HCT116 (cell line): Measurements from ENCODE around the gene BTBD9. TPM values are rescaled to one million over a fixed set of nuclear protein-coding genes. Genes with fewer than 3 reads are reported as not detected.

Experiments used
- ATAC-seq: fragments of 200-7000 bp; cut with Tn5 transposase; 2 replicates; pipeline ENCODE4 v1.9.1; 2020; ENCODE audit warnings: mild to moderate bottlenecking, moderate library complexity
- BruUV-seq: library from RNA; stranded (reverse); fragments of 400-500 nt; replicated peaks from 2 replicates; lab custom pipeline; 2021; lab: Mats Ljungman, UMichigan
- CTCF ChIA-PET: fragments of 300-600 bp; sonication (Branson Sonifier 250); formaldehyde crosslinking; loops from one replicate; lab custom pipeline; 2021; ENCODE audit warnings: antibody characterized with exemption; lab: Charles Lee
- POLR2A ChIA-PET: fragments of 300-600, 350-600 bp; sonication (Branson Sonifier 250); formaldehyde crosslinking; loops from one replicate; lab custom pipeline; 2021; ENCODE audit warnings: antibody characterized with exemption; lab: Charles Lee
- RAD21 ChIA-PET, 2 experiments: fragments of 300-600 bp; sonication (Branson Sonifier 250); formaldehyde crosslinking; loops; one replicate each; lab custom pipeline; 2023; ENCODE audit warnings: low total read pairs in 2 of 2; ENCODE audit not compliant: uncharacterized antibody in 2 of 2, unreplicated experiment in 2 of 2, low non-redundant PET in 1 of 2; lab: Charles Lee
- DNase-seq: peaks from one replicate; pipeline ENCODE4 v3.0.0-alpha.2; 2010; ENCODE audit warnings: low read depth, low spot score
- H2AFZ ChIP-seq: fragments of 200-600 bp; shearing (Covaris generic), sonication (generic); 2 replicates; pipeline ENCODE4 v1.6.1; 2017; ENCODE audit warnings: low read depth, mixed run types, mixed read lengths, antibody characterized with exemption, low read length; ENCODE audit not compliant: poor library complexity, severe bottlenecking
- H3K27ac ChIP-seq: 2 replicates; pipeline ENCODE4 v1.5.1; 2012; ENCODE audit warnings: low read depth, low read length
- H3K27me3 ChIP-seq: fragments of 200-600 bp; sonication (generic); 2 replicates; pipeline ENCODE4 v1.6.1; 2016; ENCODE audit warnings: mixed run types, low read length, mixed read lengths; ENCODE audit not compliant: insufficient read depth
- H3K36me3 ChIP-seq, 2 experiments: fragments of 200-500 bp in 1 of 2; fragments of 200-600 bp in 1 of 2; sonication (Bioruptor generic) in 1 of 2; sonication (generic) in 1 of 2; 2 replicates each; pipeline versions ENCODE4 v1.5.1 to v1.6.1; 2014 to 2016; ENCODE audit warnings: low read length in 2 of 2, inconsistent platforms in 1 of 2, mixed read lengths in 1 of 2, mixed run types in 1 of 2; ENCODE audit not compliant: insufficient read depth in 2 of 2, control insufficient read depth in 1 of 2
- H3K4me1 ChIP-seq, 2 experiments: fragments of 200-600 bp in 1 of 2; sonication (generic) in 1 of 2; 2 replicates each; pipeline versions ENCODE4 v1.5.1 to v1.6.1; 2012 to 2017; ENCODE audit warnings: low read length in 2 of 2, inconsistent platforms in 1 of 2, mild to moderate bottlenecking in 1 of 2, mixed read lengths in 1 of 2, mixed run types in 1 of 2, moderate library complexity in 1 of 2; ENCODE audit not compliant: insufficient read depth in 2 of 2, control insufficient read depth in 1 of 2
- H3K4me2 ChIP-seq: fragments of 200-600 bp; sonication (generic); 2 replicates; pipeline ENCODE4 v1.6.1; 2017; ENCODE audit warnings: mixed run types, low read length, mixed read lengths
- H3K4me3 ChIP-seq, 2 experiments: fragments of 200-600 bp in 1 of 2; sonication (generic) in 1 of 2; replicated peaks in 1 of 2; 2 replicates each; pipeline ENCODE4 v1.5.1; 2011 to 2016; ENCODE audit warnings: low read length in 2 of 2, control low read depth in 1 of 2, low read depth in 1 of 2, mild to moderate bottlenecking in 1 of 2, mixed read lengths in 1 of 2, mixed run types in 1 of 2
- H3K79me2 ChIP-seq: fragments of 200-600 bp; sonication (generic); 2 replicates; pipeline ENCODE4 v1.6.1; 2017; ENCODE audit warnings: mild to moderate bottlenecking, mixed run types, low read length, moderate library complexity, mixed read lengths; ENCODE audit not compliant: insufficient read depth
- H3K9ac ChIP-seq: fragments of 200-600 bp; sonication (generic); 2 replicates; pipeline ENCODE4 v1.6.1; 2016; ENCODE audit warnings: low read length, mixed read lengths
- H3K9me2 ChIP-seq: fragments of 200-600 bp; sonication (generic), shearing (Covaris generic); 2 replicates; pipeline ENCODE4 v1.6.1; 2017; ENCODE audit warnings: mixed run types, mild to moderate bottlenecking, moderate library complexity; ENCODE audit not compliant: insufficient read depth
- H3K9me3 ChIP-seq, 2 experiments: fragments of 200-500 bp in 1 of 2; fragments of 200-600 bp in 1 of 2; sonication (Bioruptor generic) in 1 of 2; sonication (generic) in 1 of 2; 2 replicates each; pipeline ENCODE4 v1.6.1; 2014 to 2017; ENCODE audit warnings: low read length in 2 of 2, mixed read lengths in 2 of 2, inconsistent platforms in 1 of 2, low read depth in 1 of 2, mild to moderate bottlenecking in 1 of 2, mixed run types in 1 of 2, moderate library complexity in 1 of 2; ENCODE audit not compliant: control insufficient read depth in 1 of 2, insufficient read depth in 1 of 2
- H4K20me1 ChIP-seq: fragments of 200-600 bp; sonication (generic), shearing (Covaris generic); 2 replicates; pipeline ENCODE4 v1.6.1; 2017; ENCODE audit warnings: mixed run types, mild to moderate bottlenecking, moderate library complexity; ENCODE audit not compliant: insufficient read depth
- CBX3 ChIP-seq: IDR thresholded peaks from 2 replicates; pipeline ENCODE4 v1.6.1; 2012; ENCODE audit warnings: low read depth
- CEBPB ChIP-seq: IDR thresholded peaks from 2 replicates; pipeline ENCODE4 v1.6.1; 2012; ENCODE audit warnings: low read depth
- ELF1 ChIP-seq: IDR thresholded peaks from 2 replicates; pipeline ENCODE4 v1.6.1; 2012; ENCODE audit warnings: low read depth, borderline replicate concordance
- EZH2 ChIP-seq: fragments of 200-600 bp; sonication (generic); IDR thresholded peaks from 2 replicates; pipeline ENCODE4 v1.6.1; 2017; ENCODE audit warnings: antibody characterized with exemption, mixed run types
- EZH2phosphoT487 ChIP-seq: fragments of 200-600 bp; IDR thresholded peaks from 2 replicates; pipeline ENCODE4 v1.6.1; 2018; ENCODE audit warnings: antibody characterized with exemption, borderline replicate concordance
- FOSL1 ChIP-seq: IDR thresholded peaks from 2 replicates; pipeline ENCODE4 v1.6.1; 2012; ENCODE audit warnings: low read depth
- JUND ChIP-seq: IDR thresholded peaks from 2 replicates; pipeline ENCODE4 v1.6.1; 2012
- POLR2A ChIP-seq: IDR thresholded peaks from 2 replicates; pipeline ENCODE4 v1.7.0; 2011; ENCODE audit warnings: borderline replicate concordance; ENCODE audit not compliant: insufficient read depth, insufficient read length; ENCODE audit errors: extremely low read depth
- POLR2AphosphoS5 ChIP-seq: IDR thresholded peaks from 2 replicates; pipeline ENCODE4 v1.6.1; 2011; ENCODE audit warnings: mild to moderate bottlenecking, low read depth, low read length, moderate library complexity
- RAD21 ChIP-seq: IDR thresholded peaks from 2 replicates; pipeline ENCODE4 v1.6.1; 2012; ENCODE audit warnings: low read depth, mild to moderate bottlenecking
- SP1 ChIP-seq: IDR thresholded peaks from 2 replicates; pipeline ENCODE4 v1.6.1; 2012; ENCODE audit warnings: low read depth
- SRF ChIP-seq: IDR thresholded peaks from 2 replicates; pipeline ENCODE4 v1.6.1; 2012; ENCODE audit warnings: low read depth
- TCF7L2 ChIP-seq: IDR thresholded peaks from 2 replicates; pipeline ENCODE4 v1.7.0; 2011; ENCODE audit warnings: borderline replicate concordance, inconsistent platforms; ENCODE audit not compliant: insufficient read depth, insufficient read length; ENCODE audit errors: extremely low read depth
- ZFX ChIP-seq: fragments of 450-650 bp; IDR thresholded peaks from 2 replicates; pipeline ENCODE4 v1.6.1; 2017
- intact Hi-C: fragments of 100-400 bp; cut with micrococcal nuclease; formaldehyde crosslinking; loops from 2 replicates; pipeline ENCODE4 v1.10.0; 2022
- total RNA-seq: library from RNA; stranded (reverse); gene quantifications from one replicate; pipeline ENCODE4 v1.2.1, GENCODE V29; 2021; ENCODE audit not compliant: unreplicated experiment
- TF ChIP-seq, protein P1 (sequence below): IDR thresholded peaks from 2 replicates; pipeline ENCODE4 v1.6.1; 2012
- TF ChIP-seq, protein P2 (sequence below): IDR thresholded peaks from 2 replicates; pipeline ENCODE4 v1.6.1; 2011; ENCODE audit warnings: mild to moderate bottlenecking, low read length, moderate library complexity; ENCODE audit not compliant: insufficient replicate concordance; ENCODE audit errors: extremely low read depth

The BTBD9 gene
- total RNA-seq, 1 experiment from 2014 or later: 10.9 TPM

DNA sequence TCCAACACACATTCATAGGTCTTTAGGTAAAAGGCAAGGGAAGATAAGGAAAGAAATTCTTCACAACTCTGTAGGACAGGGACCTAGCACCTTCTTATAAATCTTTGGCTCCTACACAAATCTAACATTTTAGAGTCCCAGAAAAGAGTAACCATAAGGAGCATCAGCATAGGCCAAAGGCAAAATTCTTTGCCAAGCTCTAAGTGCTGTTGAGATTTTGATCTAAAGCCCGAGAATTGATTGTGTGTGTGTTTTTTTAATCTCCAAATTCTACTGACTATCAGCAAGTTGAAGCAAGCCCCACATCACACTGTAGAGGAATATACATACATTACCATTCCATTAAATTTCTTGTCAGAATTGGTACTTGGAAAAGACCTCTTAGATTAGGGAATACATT is 233.6 kb downstream of the BTBD9 start:
- no TSS peak for BruUV-seq
- Histone ChIP-seq H3K9ac (no peak overlapping the region), H3K27ac (no peak overlapping the region), H3K4me3 (no peak overlapping the region), H4K20me1 (no peaks in the 10 kb centered on the region), H3K36me3 (no peaks in the 10 kb centered on the region), H3K79me2 (no peaks in the 10 kb centered on the region), H3K9me2 (no peaks in the 10 kb centered on the region), H3K9me3 (no peaks in the 10 kb centered on the region), H3K4me1 (peaks cover 0 to 5% of the 10 kb centered on the region in 2 experiments; a peak in 1 of 4 replicates), H2AFZ (no peak overlapping the region), H3K27me3 (no peaks in the 10 kb centered on the region), H3K4me2 (no peak overlapping the region)
- POLR2A ChIA-PET: no interaction called here
- no peak for DNase-seq
- CTCF ChIA-PET: no interaction called here
- no peak for TF ChIP-seq POLR2AphosphoS5
- no peak for TF ChIP-seq ZFX
- no peak for TF ChIP-seq RAD21
- no peak for TF ChIP-seq SRF
- TF ChIP-seq, protein P1, sequence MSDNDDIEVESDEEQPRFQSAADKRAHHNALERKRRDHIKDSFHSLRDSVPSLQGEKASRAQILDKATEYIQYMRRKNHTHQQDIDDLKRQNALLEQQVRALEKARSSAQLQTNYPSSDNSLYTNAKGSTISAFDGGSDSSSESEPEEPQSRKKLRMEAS: no peak
- TF ChIP-seq EZH2: no peak
- TF ChIP-seq SP1: no peak
- TF ChIP-seq ELF1: no peak
- TF ChIP-seq JUND: no peak
- no peak for TF ChIP-seq EZH2phosphoT487
- TF ChIP-seq TCF7L2: no peak
- TF ChIP-seq FOSL1: no peak
- TF ChIP-seq, protein P2, sequence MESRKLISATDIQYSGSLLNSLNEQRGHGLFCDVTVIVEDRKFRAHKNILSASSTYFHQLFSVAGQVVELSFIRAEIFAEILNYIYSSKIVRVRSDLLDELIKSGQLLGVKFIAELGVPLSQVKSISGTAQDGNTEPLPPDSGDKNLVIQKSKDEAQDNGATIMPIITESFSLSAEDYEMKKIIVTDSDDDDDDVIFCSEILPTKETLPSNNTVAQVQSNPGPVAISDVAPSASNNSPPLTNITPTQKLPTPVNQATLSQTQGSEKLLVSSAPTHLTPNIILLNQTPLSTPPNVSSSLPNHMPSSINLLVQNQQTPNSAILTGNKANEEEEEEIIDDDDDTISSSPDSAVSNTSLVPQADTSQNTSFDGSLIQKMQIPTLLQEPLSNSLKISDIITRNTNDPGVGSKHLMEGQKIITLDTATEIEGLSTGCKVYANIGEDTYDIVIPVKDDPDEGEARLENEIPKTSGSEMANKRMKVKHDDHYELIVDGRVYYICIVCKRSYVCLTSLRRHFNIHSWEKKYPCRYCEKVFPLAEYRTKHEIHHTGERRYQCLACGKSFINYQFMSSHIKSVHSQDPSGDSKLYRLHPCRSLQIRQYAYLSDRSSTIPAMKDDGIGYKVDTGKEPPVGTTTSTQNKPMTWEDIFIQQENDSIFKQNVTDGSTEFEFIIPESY: no peak
- no peak for TF ChIP-seq CBX3
- TF ChIP-seq POLR2A: no peak
- TF ChIP-seq CEBPB: no peak
- intact Hi-C loops: no loop called here
- RAD21 ChIA-PET: no interaction called here
- no peak for ATAC-seq
